Liver (tissue), 3 donors: ENCODE measurements around the gene INPP5A.

ENCODE experiments used
- CTCF ChIP-seq: fragments of 150-350 bp; IDR thresholded peaks from 2 replicates; pipeline ENCODE4 v1.5.1; 2017; ENCODE audit warnings: improper control_type of control experiment, low read depth, low read length; ENCODE audit not compliant: missing input control
- GABPA ChIP-seq, 2 donors: IDR thresholded peaks in 1 of 2; conservative IDR thresholded peaks in 1 of 2; 2 replicates each; pipeline ENCODE4 v1.6.1; 2016; ENCODE audit warnings: antibody characterized with exemption in 2 of 2, mild to moderate bottlenecking in 1 of 2, moderate library complexity in 1 of 2
- RAD21 ChIP-seq, 2 donors: IDR thresholded peaks; 2 replicates each; pipeline ENCODE4 v1.6.1; 2016; ENCODE audit warnings: antibody characterized with exemption in 2 of 2, mild to moderate bottlenecking in 2 of 2
- SP1 ChIP-seq: IDR thresholded peaks from 2 replicates; pipeline ENCODE4 v1.6.1; 2018; ENCODE audit warnings: antibody characterized with exemption, mild to moderate bottlenecking
- TAF1 ChIP-seq: conservative IDR thresholded peaks from 2 replicates; pipeline ENCODE4 v1.6.1; 2016; ENCODE audit warnings: antibody characterized with exemption, mild to moderate bottlenecking
- TF ChIP-seq, protein P1 (sequence below): IDR thresholded peaks from 2 replicates; pipeline ENCODE4 v1.6.1; 2016; ENCODE audit warnings: antibody characterized with exemption
- donor health status: healthy.
- donor health status: healthy.

DNA sequence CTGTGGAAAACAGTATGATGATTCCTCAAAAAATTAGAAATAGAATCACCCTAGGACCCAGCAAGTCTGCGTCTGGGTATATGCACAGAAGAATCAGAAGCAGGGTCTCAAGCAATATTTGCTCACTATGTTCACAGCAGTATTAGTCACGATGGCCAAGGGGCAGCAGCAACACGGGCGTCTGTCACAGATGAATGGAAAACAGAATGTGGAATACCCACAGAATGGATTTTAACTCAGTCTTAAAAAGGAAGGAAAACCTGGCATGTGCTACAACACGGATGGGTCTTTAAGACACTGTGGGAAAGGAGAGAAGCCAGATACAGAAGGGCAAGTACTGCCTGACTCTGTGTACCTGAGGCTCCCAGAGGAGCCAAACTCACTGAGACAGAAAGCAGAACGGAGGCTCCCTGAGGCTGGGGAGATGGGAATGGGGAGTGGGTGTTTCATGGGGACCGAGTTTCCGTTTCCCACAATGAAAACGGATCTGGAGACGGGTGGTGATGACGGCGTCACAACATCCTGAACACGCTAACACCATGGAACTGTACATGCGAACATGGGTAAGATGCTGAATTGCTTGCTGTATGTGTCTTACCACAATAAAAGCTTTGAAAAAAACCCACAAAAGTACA, 36.7 kb upstream of the INPP5A start:
- TF ChIP-seq RAD21 (IDR thresholded peaks at IDR 0.05), result no peak
- no peak for TF ChIP-seq SP1
- TF ChIP-seq, protein P1, sequence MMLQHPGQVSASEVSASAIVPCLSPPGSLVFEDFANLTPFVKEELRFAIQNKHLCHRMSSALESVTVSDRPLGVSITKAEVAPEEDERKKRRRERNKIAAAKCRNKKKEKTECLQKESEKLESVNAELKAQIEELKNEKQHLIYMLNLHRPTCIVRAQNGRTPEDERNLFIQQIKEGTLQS, result no peak
- no peak for TF ChIP-seq CTCF
- TF ChIP-seq TAF1, result no peak
- no peak for TF ChIP-seq GABPA (IDR thresholded peaks at IDR 0.05 in 1 of 2, conservative IDR thresholded peaks at IDR 0.05 in 1 of 2)
